Adrenal gland (tissue), 5 donors: ENCODE measurements around the gene ZNF346.

Source experiments
- POLR2A ChIP-seq, 2 donors: fragments of 450-650 bp; IDR thresholded peaks; one replicate each; pipeline ENCODE4 v1.6.1; 2017; ENCODE audit warnings: antibody characterized with exemption in 2 of 2, mild to moderate bottlenecking in 2 of 2, moderate library complexity in 1 of 2
- TF ChIP-seq, protein P1 (sequence below), 6 experiments: fragments of 450-650 bp in 4 of 6; fragments of 200-600 bp in 2 of 6; sonication (generic) in 1 of 6; IDR thresholded peaks; 1 replicate in 5 of 6; 2 replicates in 1 of 6; pipeline versions ENCODE4 v1.5.1 to v1.8.0; 2016 to 2021; ENCODE audit warnings: antibody characterized with exemption in 6 of 6, mild to moderate bottlenecking in 2 of 6, moderate library complexity in 1 of 6
- donor health status: DM: no; HTN: no; CAD: no.

DNA sequence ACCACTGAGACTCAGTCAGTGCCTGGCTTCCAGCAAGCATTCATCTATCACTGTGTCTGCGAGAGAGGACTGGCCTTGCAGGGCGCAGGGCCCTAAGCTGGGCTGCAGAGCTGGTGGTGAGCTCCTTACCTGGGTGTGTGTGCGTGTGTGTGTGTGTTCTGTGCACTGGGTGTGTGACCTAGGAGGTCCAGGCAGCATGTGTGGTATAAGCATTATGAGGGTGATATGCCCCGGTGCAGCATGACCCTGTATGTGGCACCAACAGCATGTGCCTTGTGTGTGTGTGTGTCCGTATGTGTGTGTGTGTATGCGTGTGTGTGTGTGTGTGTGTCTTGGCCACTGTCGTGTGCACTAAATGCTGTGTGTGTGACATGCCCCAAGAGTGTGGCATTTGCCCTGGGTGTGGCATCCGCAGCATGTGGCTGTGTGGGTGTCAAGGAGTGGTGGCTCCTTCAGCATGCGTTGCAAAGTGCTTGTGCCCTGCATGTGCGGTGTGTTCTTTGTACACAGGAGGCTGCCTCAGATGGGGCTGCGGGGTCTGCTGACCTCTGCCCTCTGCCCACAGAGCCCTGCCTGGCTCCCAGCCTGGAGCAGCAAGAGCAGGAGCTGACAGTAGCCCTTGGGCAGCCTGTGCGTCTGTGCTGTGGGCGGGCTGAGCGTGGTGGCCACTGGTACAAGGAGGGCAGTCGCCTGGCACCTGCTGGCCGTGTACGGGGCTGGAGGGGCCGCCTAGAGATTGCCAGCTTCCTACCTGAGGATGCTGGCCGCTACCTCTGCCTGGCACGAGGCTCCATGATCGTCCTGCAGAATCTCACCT lies 67.5 kb downstream of the ZNF346 start:
- TF ChIP-seq, protein P1, sequence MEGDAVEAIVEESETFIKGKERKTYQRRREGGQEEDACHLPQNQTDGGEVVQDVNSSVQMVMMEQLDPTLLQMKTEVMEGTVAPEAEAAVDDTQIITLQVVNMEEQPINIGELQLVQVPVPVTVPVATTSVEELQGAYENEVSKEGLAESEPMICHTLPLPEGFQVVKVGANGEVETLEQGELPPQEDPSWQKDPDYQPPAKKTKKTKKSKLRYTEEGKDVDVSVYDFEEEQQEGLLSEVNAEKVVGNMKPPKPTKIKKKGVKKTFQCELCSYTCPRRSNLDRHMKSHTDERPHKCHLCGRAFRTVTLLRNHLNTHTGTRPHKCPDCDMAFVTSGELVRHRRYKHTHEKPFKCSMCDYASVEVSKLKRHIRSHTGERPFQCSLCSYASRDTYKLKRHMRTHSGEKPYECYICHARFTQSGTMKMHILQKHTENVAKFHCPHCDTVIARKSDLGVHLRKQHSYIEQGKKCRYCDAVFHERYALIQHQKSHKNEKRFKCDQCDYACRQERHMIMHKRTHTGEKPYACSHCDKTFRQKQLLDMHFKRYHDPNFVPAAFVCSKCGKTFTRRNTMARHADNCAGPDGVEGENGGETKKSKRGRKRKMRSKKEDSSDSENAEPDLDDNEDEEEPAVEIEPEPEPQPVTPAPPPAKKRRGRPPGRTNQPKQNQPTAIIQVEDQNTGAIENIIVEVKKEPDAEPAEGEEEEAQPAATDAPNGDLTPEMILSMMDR (IDR thresholded peaks at IDR 0.05) = no peak
- TF ChIP-seq POLR2A (IDR thresholded peaks at IDR 0.05) = no peak
